GM18519 (cell line): ENCODE measurements around the gene RELB.

Experiments
- ATAC-seq: cut with Tn5 transposase; IDR thresholded peaks from one replicate; pipeline ENCODE4 v1.9.1; 2021; ENCODE audit warnings: mild to moderate bottlenecking, moderate library complexity; ENCODE audit not compliant: unreplicated experiment, low FRiP score

The RELB gene

GRCh38 chr19:45056831-45057230 lies 55.6 kb downstream of the RELB start:
- ATAC-seq: no peak

DNA sequence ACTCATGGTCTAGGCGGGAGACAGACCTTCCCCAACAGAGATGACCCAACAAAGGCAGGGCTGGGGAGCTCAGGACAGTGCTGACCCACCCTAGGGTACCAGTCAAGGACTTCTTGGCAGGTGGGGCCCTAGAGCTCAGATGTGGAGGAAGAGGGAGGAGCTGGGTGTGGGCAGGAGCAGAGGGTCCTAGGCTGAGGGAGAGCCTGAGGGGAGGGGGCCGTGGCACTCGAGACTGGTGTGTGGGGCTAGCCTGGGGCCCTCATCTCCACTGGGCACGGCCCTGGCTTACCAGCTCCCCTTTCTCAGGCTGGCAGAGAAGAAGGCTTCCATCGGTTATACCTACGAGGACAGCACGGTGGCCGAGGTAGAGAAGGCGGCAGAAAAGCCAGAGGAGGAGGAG lies 56.2 kb downstream of the RELB start:
- ATAC-seq: no peak

DNA sequence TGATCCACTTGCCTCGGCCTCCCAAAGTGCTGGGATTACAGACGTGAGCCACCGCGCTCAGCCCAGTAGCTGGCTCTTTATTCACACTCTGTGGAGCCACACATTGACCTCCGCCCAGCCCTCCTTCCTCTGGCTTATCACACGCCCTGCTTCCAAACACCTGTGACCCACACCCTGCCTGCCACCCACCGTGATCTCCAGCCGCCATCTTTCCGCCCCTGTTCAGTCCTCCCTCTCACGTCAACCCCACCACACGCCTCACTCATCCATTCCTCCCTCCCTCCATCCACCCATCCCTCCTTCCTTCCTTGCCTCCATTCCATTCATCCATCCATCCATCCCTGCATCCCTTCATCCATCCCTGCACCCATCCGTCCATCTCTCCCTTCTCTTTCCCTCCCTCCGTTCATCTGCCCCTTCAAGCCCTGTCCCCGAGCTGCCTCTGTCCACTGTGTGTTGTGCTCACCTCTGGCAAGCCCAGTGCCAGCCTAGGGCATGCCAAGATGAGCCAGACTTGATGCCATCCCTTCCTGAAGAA lies 57.4 kb downstream of the RELB start:
- no peak for ATAC-seq

DNA sequence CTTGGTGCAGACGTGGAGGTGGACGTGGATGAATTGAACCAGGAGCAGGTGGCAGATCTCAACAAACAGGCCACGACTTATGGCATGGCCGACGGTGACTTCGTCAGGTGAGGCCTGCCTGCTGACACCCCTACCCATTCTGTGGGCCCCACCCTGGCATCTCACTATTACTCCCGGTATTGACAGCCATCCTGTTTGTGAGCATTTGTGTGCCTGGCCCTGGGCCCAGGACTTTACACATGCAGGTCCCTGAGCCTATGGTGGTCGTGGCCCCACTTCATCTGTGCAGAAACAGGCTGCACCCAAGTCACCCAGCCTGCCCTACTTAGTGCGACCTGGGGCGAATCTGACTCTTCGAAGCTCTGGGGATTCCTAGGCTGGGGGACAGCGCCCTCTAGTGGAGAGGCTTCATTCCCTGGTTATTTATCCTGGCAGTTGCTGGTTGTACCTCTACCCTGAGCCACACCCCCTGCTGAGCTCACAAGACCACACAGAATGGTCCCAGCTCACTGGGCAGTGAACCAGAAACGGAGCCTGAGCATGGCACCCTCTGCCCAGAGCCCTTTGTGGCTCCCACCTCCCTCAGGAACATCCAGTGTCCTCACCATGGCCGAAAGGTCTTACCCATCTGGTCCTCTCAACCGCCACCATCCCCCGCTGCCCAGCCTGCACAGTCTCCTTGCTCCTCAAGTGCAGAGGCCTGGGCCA lies 58.1 kb downstream of the RELB start:
- ATAC-seq: no peak

DNA sequence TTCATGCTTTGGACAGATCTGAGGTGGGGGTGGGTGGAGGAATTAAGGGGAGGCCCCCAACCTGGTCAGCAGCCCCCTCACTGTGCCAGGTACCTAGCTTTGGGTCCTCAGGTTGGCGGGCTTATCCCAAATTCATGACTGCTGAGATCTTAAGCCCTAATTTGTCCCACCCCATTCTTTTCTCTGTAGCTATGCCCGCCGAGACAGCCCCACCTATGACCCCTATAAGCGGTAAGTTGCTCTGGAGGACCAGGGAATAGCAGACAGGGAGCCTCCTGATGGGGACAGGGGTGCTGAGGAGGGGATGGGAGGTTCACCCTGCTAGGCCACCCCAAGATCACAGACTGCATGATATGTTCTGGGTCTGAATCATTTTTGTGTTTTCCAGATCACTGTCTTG lies 60.7 kb downstream of the RELB start:
- no peak for ATAC-seq

DNA sequence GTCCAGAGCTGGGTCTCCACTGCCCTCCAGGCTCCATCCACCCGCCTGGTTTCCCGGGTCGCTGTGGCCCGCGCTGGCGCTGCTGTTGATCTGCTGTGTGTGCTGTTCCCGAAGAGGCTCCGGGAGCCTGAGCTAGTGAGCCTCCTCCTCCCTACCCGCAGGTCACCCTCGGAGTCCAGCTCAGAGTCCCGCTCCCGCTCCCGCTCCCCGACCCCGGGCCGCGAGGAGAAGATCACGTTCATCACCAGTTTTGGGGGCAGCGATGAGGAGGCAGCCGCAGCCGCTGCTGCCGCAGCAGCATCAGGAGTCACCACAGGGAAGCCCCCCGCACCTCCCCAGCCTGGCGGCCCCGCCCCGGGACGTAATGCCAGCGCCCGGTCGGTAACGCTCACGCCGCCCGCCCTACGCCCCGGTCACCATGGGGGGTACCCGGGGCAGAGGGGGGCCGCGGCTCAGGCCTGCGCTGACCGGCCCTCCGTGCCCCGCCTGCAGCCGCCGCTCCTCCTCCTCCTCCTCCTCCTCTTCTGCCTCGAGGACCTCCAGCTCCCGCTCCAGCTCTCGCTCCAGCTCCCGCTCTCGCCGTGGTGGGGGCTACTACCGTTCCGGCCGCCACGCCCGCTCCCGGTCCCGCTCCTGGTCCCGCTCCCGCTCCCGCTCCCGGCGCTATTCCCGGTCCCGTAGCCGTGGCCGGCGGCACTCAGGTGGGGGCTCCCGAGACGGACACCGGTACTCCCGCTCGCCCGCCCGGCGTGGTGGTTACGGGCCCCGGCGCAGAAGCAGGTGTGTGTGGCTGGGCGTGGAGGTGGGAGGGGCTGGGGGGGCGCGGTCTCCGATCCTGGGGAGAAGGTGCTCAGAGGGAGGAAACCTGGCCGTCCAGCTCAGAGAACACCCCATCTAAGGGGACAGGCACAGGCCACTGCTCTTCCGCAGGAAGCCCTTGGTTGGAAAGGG lies 62.9 kb downstream of the RELB start:
- no peak for ATAC-seq

GRCh38 chr19:45066921-45067661 lies 65.8 kb downstream of the RELB start:
- ATAC-seq: no peak

- ATAC-seq: no peak
Observed at GRCh38 chr19:45068041-45068440, 66.8 kb downstream of the RELB start.

- no peak for ATAC-seq
Observed at GRCh38 chr19:45069056-45069455, 67.8 kb downstream of the RELB start.

DNA sequence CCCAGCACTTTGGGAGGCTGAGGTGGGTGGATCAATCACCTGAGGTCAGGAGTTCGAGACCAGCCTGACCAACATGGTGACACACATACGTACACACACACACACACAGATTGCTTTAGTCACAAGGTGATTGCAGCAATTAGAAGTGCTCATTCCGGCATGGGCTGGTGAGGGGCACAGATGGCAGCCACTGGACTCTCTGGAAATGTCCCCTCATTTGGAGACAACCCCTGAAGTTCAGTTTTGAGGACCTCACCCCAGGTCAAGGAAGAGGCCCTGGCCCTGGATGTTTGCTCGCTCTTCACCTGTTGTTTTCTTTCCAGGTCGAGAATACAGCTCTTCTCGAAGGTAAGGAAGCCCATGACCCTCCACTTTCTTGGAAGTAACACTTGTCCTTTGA lies 69.0 kb downstream of the RELB start:
- ATAC-seq: no peak

DNA sequence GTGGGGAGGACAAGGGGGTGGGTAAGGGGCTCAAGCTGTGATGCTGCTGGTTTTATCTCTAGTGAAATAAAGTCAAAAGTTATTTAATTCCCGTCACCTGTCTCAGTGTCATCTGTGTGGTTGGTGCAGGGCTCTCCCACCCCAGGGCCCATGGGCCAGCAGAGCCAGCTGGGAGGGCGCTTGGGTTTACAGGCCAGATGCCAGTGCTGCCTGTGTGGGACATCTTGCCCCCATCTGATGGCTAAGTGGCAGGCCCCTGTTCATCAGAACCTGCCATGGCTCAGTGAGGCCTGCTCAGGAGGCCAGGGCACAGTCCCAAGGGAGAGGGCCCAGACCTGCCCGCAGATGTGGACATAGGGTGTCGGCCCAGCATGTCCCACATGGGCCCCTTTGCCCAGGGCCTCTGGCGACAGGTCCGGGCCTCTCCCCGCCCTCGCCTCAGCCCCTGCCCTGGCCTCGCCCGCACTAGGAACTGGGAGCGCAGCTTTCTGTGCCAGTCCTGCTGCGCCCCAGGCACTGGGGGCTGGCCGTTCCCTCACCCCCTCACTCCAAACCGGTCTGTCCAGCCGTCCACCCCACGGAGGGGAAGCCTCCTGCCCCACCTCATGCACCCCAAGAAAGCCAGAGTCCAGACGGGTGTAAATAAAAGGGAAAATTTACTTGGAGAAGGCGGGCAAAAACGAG lies 69.7 kb downstream of the RELB start:
- no peak for ATAC-seq

GRCh38 chr19:45071545-45071938 lies 70.3 kb downstream of the RELB start:
- ATAC-seq: no peak

- no peak for ATAC-seq
Observed at GRCh38 chr19:45071969-45072790, 70.9 kb downstream of the RELB start.

DNA sequence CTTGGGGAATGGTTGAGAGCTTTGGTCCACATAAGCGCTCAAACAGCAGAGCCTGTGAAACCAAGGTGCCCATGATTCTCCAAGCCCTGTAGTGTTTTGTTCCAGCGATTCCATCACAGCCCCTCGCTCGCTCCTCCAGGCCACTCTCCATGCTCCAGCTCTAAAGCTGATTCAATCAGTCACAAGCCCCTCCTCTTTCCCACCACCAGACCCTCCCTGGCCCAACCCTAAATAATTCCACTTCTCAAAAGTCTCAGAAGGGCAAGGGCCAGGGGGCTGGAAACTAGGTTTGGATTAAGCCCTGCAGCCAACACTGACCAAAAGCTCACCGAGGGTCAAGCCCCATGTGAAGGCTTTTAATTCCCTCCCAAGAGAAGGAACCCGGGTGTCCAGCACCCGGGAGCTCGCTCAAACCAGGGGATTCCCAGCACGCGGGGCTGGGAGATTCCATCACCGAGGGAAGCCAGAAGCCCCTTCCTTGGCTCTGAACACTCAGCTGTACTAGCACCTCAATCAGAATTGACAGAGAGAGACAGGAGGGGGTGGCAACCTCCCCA lies 73.6 kb downstream of the RELB start:
- no peak for ATAC-seq

DNA sequence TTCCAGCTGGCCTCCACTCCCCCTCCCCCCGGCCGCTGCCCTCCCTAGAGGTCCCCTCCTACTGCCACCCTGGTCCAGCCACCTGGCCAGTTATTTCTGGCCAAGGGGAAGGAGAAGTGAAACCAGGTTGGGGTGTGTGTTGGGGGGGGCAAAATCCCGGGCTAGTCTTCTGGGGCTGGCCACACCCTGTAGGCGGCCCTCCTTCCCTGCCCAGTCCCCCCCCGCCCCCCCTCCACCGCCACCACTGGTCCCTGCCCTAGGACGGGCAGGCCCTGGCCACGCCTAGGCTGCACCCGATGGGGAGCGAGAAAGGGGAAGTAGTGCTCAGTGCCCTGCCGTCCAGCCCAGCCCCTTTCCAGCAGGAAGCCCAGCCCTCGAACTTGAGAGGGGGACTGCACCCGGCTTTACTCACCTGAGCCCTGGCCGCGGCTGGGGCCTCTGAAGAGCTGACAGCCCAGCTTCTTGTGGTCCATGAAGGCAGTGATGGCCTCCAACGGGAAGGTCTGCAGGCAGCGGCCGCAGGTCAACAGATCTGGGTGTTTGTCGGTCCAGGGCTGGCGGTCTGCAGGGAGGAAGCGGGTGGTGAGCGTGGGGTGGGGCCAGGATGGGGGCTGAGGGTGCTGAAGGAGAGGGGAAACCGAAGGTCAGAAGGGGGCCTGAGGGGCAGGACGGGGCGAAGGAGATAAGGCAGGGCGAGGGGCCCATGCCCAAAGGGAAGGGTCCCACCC lies 74.2 kb downstream of the RELB start:
- peak; percentile 30 for ATAC-seq

DNA sequence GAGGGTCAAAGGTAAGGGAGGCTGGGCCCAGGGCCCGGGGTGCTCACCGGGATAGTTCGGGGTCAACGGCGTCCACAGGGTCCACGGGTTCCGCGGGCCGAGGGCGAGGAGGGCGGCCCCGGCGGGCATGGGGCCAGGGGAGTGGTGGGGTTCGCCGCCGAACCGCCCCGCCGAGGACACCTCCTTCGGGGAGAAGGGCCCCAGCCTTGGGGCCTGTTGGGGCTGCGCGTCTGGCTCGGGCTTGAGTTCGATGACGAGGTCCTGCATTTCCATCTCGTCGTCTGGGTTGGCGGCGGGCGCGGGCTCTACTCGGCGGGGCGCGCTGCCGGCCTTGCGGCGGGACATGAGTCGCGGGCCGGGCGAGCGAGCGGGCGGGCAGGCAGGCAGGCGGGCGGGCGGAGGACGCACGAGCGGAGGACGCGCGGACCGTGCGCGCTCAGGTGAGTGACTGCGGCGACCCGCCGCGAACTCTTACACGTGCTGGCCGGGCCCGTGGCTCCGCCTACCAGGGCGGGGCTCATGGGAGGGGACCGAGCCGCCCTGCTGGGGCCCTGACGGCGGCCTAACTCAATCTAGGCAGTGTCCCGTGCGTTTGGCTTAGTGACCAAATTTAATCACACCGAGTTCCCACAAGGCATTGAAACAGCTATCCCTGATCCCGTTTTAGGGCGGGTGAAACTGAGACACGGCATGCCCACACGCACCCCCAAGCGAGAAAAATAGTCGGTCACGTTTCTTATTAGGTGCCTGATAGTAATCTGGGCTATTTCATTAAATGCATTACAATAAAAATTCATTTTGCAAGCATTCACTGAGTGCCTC lies 75.0 kb downstream of the RELB start, which contains the start of gene ZNF296:
ZNF296 (minus strand) TSS at position 450 of the 822 bp plus-strand sequence; CDS start at position 345, 105 bp downstream.
- no peak for ATAC-seq
